ENCODE measurements around the gene BAIAP3. TPM values are rescaled to one million over a fixed set of nuclear protein-coding genes. Genes with fewer than 3 reads are reported as not detected.

Gene BAIAP3
- total and polyA plus RNA-seq, 2 donors (not counting 3 experiments of a cell fraction or from before 2014, with no cell fraction given): 0.36 to 0.66 TPM

DNA sequence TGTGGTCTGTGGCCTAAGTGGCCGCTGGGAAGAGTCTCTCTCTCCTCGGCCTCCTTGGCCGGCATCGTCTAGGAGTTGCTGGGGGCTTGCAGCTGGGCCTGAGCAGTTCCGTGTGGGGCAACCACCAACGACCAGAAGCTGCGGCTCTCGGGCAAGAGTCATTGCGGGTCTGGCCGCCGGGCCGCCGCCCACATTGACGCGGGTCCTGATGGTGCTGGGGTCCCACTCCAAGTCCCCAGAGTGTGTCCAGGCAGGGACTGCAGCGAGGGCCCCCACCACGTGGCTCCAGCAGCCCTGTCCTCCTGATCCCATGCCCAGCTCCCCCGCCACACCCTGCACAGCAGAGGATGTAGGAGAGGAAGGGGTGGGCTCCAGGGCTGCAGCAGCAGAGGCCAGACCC, 50.1 kb downstream of the BAIAP3 start:
- no peaks in the 10 kb centered on the region for H4K20me1 ChIP-seq (replicated peaks; ENCODE audit: control insufficient read depth, extremely low read depth, insufficient read depth, low read length)
- ChIA-PET CTCF (interaction anchor here (1.5 kb wide), 1 partner anchor 18 kb away, joined by 3 read pairs; no protein-coding TSS in a partner anchor), POLR2A (no interaction called here)
- intact Hi-C loops (cut with micrococcal nuclease) (no loop called here), dilution Hi-C loops (cut with MboI; ENCODE audit: extremely low pct_ligation_motif_present, low sequenced_read_pairs) (no loop called here)
- H3K9me3 ChIP-seq (replicated peaks; ENCODE audit: control insufficient read depth, insufficient read depth, low read length): no peaks in the 10 kb centered on the region
- peaks cover 4% of the 10 kb centered on the region for H3K4me1 ChIP-seq (ENCODE audit: control insufficient read depth, extremely low read depth, insufficient read depth, low read length)
- FAIRE-seq (no peak), DNase-seq (ENCODE audit: low read depth, low spot score) (no peak)
- H3K4me3 ChIP-seq (replicated peaks in 1 of 3; ENCODE audit: insufficient read depth in 1 of 3, low read depth in 1 of 3, low read length in 3 of 3): no peak overlapping the region
- no peak overlapping the region for H3K9ac ChIP-seq (replicated peaks; ENCODE audit: extremely low read depth, insufficient read depth, low read length)
- H3K4me2 ChIP-seq (ENCODE audit: insufficient read depth, low read length): no peak overlapping the region
- H3K9me1 ChIP-seq (replicated peaks; ENCODE audit: control insufficient read depth, extremely low read depth, insufficient read depth, low read length): no peaks in the 10 kb centered on the region
- peaks cover 0 to 8% of the 10 kb centered on the region in 2 experiments for H3K36me3 ChIP-seq (ENCODE audit: control insufficient read depth in 2 of 2, extremely low read depth in 1 of 2, insufficient read depth in 2 of 2, low read length in 2 of 2)
- peaks cover 6% of the 10 kb centered on the region for H3K79me2 ChIP-seq (ENCODE audit: control insufficient read depth, insufficient read depth, low read length)
- no peaks in the 10 kb centered on the region for H3K27me3 ChIP-seq (ENCODE audit: control insufficient read depth in 2 of 2, insufficient read depth in 2 of 2, low read length in 2 of 2)
- no peak overlapping the region for H3K27ac ChIP-seq (ENCODE audit: insufficient read depth, low read depth, low read length)
- TF ChIP-seq EZH2 (IDR thresholded peaks at IDR 0.05; ENCODE audit: borderline replicate concordance, low read depth, low read length, severe bottlenecking): no peak
- TF ChIP-seq MYC (IDR thresholded peaks at IDR 0.05; ENCODE audit: low read depth, low read length): no peak
- TF ChIP-seq, protein P1, sequence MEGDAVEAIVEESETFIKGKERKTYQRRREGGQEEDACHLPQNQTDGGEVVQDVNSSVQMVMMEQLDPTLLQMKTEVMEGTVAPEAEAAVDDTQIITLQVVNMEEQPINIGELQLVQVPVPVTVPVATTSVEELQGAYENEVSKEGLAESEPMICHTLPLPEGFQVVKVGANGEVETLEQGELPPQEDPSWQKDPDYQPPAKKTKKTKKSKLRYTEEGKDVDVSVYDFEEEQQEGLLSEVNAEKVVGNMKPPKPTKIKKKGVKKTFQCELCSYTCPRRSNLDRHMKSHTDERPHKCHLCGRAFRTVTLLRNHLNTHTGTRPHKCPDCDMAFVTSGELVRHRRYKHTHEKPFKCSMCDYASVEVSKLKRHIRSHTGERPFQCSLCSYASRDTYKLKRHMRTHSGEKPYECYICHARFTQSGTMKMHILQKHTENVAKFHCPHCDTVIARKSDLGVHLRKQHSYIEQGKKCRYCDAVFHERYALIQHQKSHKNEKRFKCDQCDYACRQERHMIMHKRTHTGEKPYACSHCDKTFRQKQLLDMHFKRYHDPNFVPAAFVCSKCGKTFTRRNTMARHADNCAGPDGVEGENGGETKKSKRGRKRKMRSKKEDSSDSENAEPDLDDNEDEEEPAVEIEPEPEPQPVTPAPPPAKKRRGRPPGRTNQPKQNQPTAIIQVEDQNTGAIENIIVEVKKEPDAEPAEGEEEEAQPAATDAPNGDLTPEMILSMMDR (IDR thresholded peaks at IDR 0.05; ENCODE audit: extremely low read depth in 1 of 2, insufficient read depth in 1 of 2, low read depth in 1 of 2, low read length in 2 of 2): no peak
- TF ChIP-seq POLR2A (IDR thresholded peaks at IDR 0.05; ENCODE audit: low read depth, low read length): no peak
- BruUV-seq (replicated peaks): no TSS peak
- no peak overlapping the region for H2AFZ ChIP-seq (ENCODE audit: low read depth, low read length)

DNA sequence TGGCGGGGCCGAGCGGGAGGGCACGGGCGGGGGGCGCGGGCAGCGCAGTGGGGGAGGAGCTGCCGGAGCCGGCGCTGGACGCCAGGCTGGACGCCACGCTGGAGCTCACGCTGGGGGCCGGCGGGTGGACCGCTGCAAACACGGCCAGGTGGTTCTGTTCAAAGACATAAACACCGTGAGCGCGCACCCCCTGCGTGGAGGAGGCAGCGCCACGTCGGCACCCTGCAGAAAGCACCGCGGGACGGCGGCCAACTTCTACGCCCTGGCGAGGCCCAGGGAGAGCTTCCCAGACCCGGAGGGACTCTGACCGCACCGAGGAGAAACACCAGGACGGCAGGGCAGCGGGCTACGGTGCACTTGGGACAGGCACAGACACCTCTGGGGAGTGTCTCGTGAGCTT, 51.8 kb downstream of the BAIAP3 start:
- no peak for FAIRE-seq
- no peak for DNase-seq (ENCODE audit: low read depth, low spot score)
- BruUV-seq (replicated peaks): no TSS peak
- dilution Hi-C loops (cut with MboI; ENCODE audit: extremely low pct_ligation_motif_present, low sequenced_read_pairs) (no loop called here), intact Hi-C loops (cut with micrococcal nuclease) (no loop called here)
- Histone ChIP-seq H3K4me1 (ENCODE audit: control insufficient read depth, extremely low read depth, insufficient read depth, low read length) (no peaks in the 10 kb centered on the region), H3K4me3 (replicated peaks in 1 of 3; ENCODE audit: insufficient read depth in 1 of 3, low read depth in 1 of 3, low read length in 3 of 3) (no peak overlapping the region), H3K9me1 (replicated peaks; ENCODE audit: control insufficient read depth, extremely low read depth, insufficient read depth, low read length) (no peaks in the 10 kb centered on the region), H3K9me3 (replicated peaks; ENCODE audit: control insufficient read depth, insufficient read depth, low read length) (no peaks in the 10 kb centered on the region), H3K36me3 (ENCODE audit: control insufficient read depth in 2 of 2, extremely low read depth in 1 of 2, insufficient read depth in 2 of 2, low read length in 2 of 2) (peaks cover 0 to 11% of the 10 kb centered on the region in 2 experiments), H3K4me2 (ENCODE audit: insufficient read depth, low read length) (no peak overlapping the region), H3K79me2 (ENCODE audit: control insufficient read depth, insufficient read depth, low read length) (no peaks in the 10 kb centered on the region), H3K27me3 (ENCODE audit: control insufficient read depth in 2 of 2, insufficient read depth in 2 of 2, low read length in 2 of 2) (no peaks in the 10 kb centered on the region), H4K20me1 (replicated peaks; ENCODE audit: control insufficient read depth, extremely low read depth, insufficient read depth, low read length) (no peaks in the 10 kb centered on the region), H3K27ac (ENCODE audit: insufficient read depth, low read depth, low read length) (no peak overlapping the region), H3K9ac (replicated peaks; ENCODE audit: extremely low read depth, insufficient read depth, low read length) (no peak overlapping the region), H2AFZ (ENCODE audit: low read depth, low read length) (no peak overlapping the region)
- TF ChIP-seq POLR2A (IDR thresholded peaks at IDR 0.05; ENCODE audit: low read depth, low read length) (no peak), POLR2AphosphoS5 (IDR thresholded peaks at IDR 0.05; ENCODE audit: insufficient read depth, low read depth, low read length) (no peak), EZH2 (IDR thresholded peaks at IDR 0.05; ENCODE audit: borderline replicate concordance, low read depth, low read length, severe bottlenecking) (no peak), FOS (IDR thresholded peaks at IDR 0.05; ENCODE audit: borderline replicate concordance, insufficient read depth, low read length) (no peak)
- TF ChIP-seq, protein P2, sequence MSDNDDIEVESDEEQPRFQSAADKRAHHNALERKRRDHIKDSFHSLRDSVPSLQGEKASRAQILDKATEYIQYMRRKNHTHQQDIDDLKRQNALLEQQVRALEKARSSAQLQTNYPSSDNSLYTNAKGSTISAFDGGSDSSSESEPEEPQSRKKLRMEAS (IDR thresholded peaks at IDR 0.05; ENCODE audit: insufficient read depth, insufficient read length): no peak
- ChIA-PET CTCF (interaction anchor here (1.4 kb wide), 1 partner anchor 21 kb away, joined by 3 read pairs; no protein-coding TSS in a partner anchor), POLR2A (no interaction called here)
